GM12878 (cell line): Measurements from ENCODE around the gene HSFX2. TPM values are rescaled to one million over a fixed set of nuclear protein-coding genes. Genes with fewer than 3 reads are reported as not detected.

Experiments used
- ATAC-seq: fragments of 200-7000 bp; cut with Tn5 transposase; 3 replicates; pipeline ENCODE4 v1.9.1; 2020; ENCODE audit warnings: mild to moderate bottlenecking, moderate library complexity
- BruUV-seq: library from RNA; stranded (reverse); fragments of 400-500 nt; replicated peaks from 2 replicates; lab custom pipeline; 2021; lab: Mats Ljungman, UMichigan
- CTCF ChIA-PET: fragments of 300-600 bp; sonication (Branson Sonifier 250); formaldehyde crosslinking; extraction: SDS; loops from one replicate; lab custom pipeline; 2021; ENCODE audit warnings: inconsistent platforms; lab: Yijun Ruan, JAX
- POLR2A ChIA-PET: fragments of 350-600 bp; formaldehyde crosslinking; extraction: SDS; loops from one replicate; lab custom pipeline; 2021; ENCODE audit warnings: inconsistent platforms; lab: Charles Lee
- RAD21 ChIA-PET: fragments of 300-600 bp; sonication (Branson Sonifier 250); formaldehyde crosslinking; loops from one replicate; lab custom pipeline; 2023; ENCODE audit warnings: antibody characterized with exemption; ENCODE audit not compliant: unreplicated experiment; lab: Charles Lee
- SMC1A ChIA-PET: fragments of 300-600 bp; sonication (Branson Sonifier 250); formaldehyde crosslinking; loops from one replicate; lab custom pipeline; 2023; ENCODE audit not compliant: unreplicated experiment, uncharacterized antibody; lab: Charles Lee
- DNase-seq: peaks from one replicate; pipeline ENCODE4 v3.0.0-alpha.2; 2011; ENCODE audit warnings: low read depth, low spot score
- FAIRE-seq: peaks from 3 replicates; lab custom pipeline; 2011; peaks lifted over from hg19 to GRCh38; lab: Jason Lieb, UNC
- H2AFZ ChIP-seq: 2 replicates; pipeline ENCODE4 v1.6.0; 2011; ENCODE audit warnings: low read depth, low read length, control low read depth; ENCODE audit not compliant: control insufficient read depth
- H3K27ac ChIP-seq: 2 replicates; pipeline ENCODE4 v1.5.1; 2011; ENCODE audit warnings: control low read depth; ENCODE audit not compliant: control insufficient read depth, insufficient read depth
- H3K27me3 ChIP-seq, 2 experiments: replicated peaks in 1 of 2; 2 replicates each; pipeline versions ENCODE4 v1.6.0 to v1.6.1; 2011; ENCODE audit warnings: low read length in 1 of 2; ENCODE audit not compliant: control insufficient read depth in 2 of 2, insufficient read depth in 2 of 2
- H3K36me3 ChIP-seq, 2 experiments: 2 replicates each; pipeline ENCODE4 v1.5.1; 2011; ENCODE audit warnings: low read length in 1 of 2; ENCODE audit not compliant: control insufficient read depth in 2 of 2, insufficient read depth in 2 of 2
- H3K4me1 ChIP-seq: 2 replicates; pipeline ENCODE4 v1.6.1; 2011; ENCODE audit warnings: mild to moderate bottlenecking, low read length, moderate library complexity, mixed read lengths; ENCODE audit not compliant: control insufficient read depth, insufficient read depth
- H3K4me2 ChIP-seq: 2 replicates; pipeline ENCODE4 v1.6.0; 2011; ENCODE audit warnings: control low read depth; ENCODE audit not compliant: control insufficient read depth, insufficient read depth
- H3K4me3 ChIP-seq: fragments of 200-600 bp; sonication (generic); 2 replicates; pipeline ENCODE4 v1.5.1; 2016
- H3K79me2 ChIP-seq: 2 replicates; pipeline ENCODE4 v1.6.0; 2011; ENCODE audit warnings: low read length; ENCODE audit not compliant: control insufficient read depth, insufficient read depth
- H3K9ac ChIP-seq: 2 replicates; pipeline ENCODE4 v1.8.0; 2011; ENCODE audit warnings: low read length, control low read depth, mixed read lengths; ENCODE audit not compliant: control insufficient read depth, insufficient read depth
- H3K9me3 ChIP-seq: replicated peaks from 3 replicates; pipeline ENCODE4 v1.5.1; 2011; ENCODE audit warnings: mild to moderate bottlenecking, low read length; ENCODE audit not compliant: control insufficient read depth, insufficient read depth
- H4K20me1 ChIP-seq: 2 replicates; pipeline ENCODE4 v1.6.0; 2011; ENCODE audit not compliant: control insufficient read depth, insufficient read depth
- CBFB ChIP-seq: IDR thresholded peaks from 2 replicates; pipeline ENCODE4 v1.6.1; 2016; ENCODE audit warnings: antibody characterized with exemption, low read depth
- CHD2 ChIP-seq: IDR thresholded peaks from 2 replicates; pipeline ENCODE4 v1.6.1; 2011; ENCODE audit warnings: low read depth, low read length, improper control_type of control experiment, borderline replicate concordance
- GATAD2B ChIP-seq: fragments of 450-650 bp; conservative IDR thresholded peaks from 2 replicates; pipeline ENCODE4 v1.6.1; 2017; ENCODE audit warnings: low read depth, mild to moderate bottlenecking, moderate library complexity
- MEF2A ChIP-seq: IDR thresholded peaks from 2 replicates; pipeline ENCODE4 v1.6.1; 2011; ENCODE audit warnings: low read depth, mild to moderate bottlenecking, low read length, moderate library complexity; ENCODE audit not compliant: insufficient read depth
- MTA2 ChIP-seq: fragments of 450-650 bp; IDR thresholded peaks from 2 replicates; pipeline ENCODE4 v1.6.1; 2016; ENCODE audit warnings: low read depth, mild to moderate bottlenecking, moderate library complexity
- MTA3 ChIP-seq: IDR thresholded peaks from 2 replicates; pipeline ENCODE4 v1.6.1; 2012; ENCODE audit warnings: low read length, inconsistent platforms, borderline replicate concordance
- NBN ChIP-seq: fragments of 450-650 bp; IDR thresholded peaks from 2 replicates; pipeline ENCODE4 v1.6.1; 2016
- NR2F1 ChIP-seq: fragments of 450-650 bp; conservative IDR thresholded peaks from 2 replicates; pipeline ENCODE4 v1.6.1; 2017; ENCODE audit warnings: mild to moderate bottlenecking
- SMAD5 ChIP-seq: IDR thresholded peaks from 2 replicates; pipeline ENCODE4 v1.6.1; 2016; ENCODE audit warnings: antibody characterized with exemption, low read depth
- STAT3 ChIP-seq: IDR thresholded peaks from 2 replicates; pipeline ENCODE4 v1.6.1; 2011; ENCODE audit warnings: low read depth, low read length, improper control_type of control experiment
- YBX1 ChIP-seq: fragments of 450-650 bp; IDR thresholded peaks from 2 replicates; pipeline ENCODE4 v1.6.1; 2016; ENCODE audit warnings: antibody characterized with exemption
- WGBS: methylation state at CpG from one replicate; pipeline ENCODE4 v1.1.6; 2016; ENCODE audit warnings: low lambda C conversion rate; ENCODE audit not compliant: insufficient replicate concordance, insufficient coverage; ENCODE audit errors: missing lambda C conversion rate; 5-methylcytosine and 5-hydroxymethylcytosine counted together
- in situ Hi-C: fragments of 300-500 bp; cut with MboI; formaldehyde crosslinking; loops from 9 replicates; pipeline ENCODE4 v1.14.3; 2018; ENCODE audit warnings: mixed read lengths
- intact Hi-C: fragments of 100-400 bp; cut with micrococcal nuclease; formaldehyde crosslinking; loops from one replicate; pipeline ENCODE4 v1.14.2; 2022; ENCODE audit not compliant: unreplicated experiment
- polyA plus RNA-seq, 11 experiments: library from polyadenylated mRNA; depleted of rRNA in 4 of 11; unstranded in 6 of 11; stranded (reverse) in 5 of 11; fragments of >200 nt; fragmentation: Nextera tagmentation in 4 of 11; fragmentation: Illumina TruSeq in 1 of 11; extraction: Ambion mirVana in 4 of 11; extraction: Trizol in 1 of 11; gene quantifications; 1 replicate in 1 of 11; 2 replicates in 10 of 11; pipeline versions ENCODE4 v1.2.1 to v1.2.3, GENCODE V29; 2011 to 2016; ENCODE audit warnings: inconsistent platforms in 2 of 11, missing spikeins in 2 of 11, low read depth in 1 of 11
- total RNA-seq, 4 experiments: library from RNA; depleted of rRNA in 3 of 4; stranded (reverse); fragments of >200 nt in 3 of 4; fragmentation: Illumina TruSeq in 1 of 4; extraction: Trizol in 1 of 4; gene quantifications; 2 replicates each; pipeline versions ENCODE4 v1.2.1 to v1.2.3, GENCODE V29; 2013 to 2021
- TF ChIP-seq, protein P1 (sequence below): fragments of 450-650 bp; IDR thresholded peaks from 2 replicates; pipeline ENCODE4 v1.6.1; 2017; ENCODE audit warnings: antibody characterized with exemption, mild to moderate bottlenecking, moderate library complexity
- TF ChIP-seq, protein P2 (sequence below): fragments of 450-650 bp; IDR thresholded peaks from 2 replicates; pipeline ENCODE4 v1.6.1; 2017; ENCODE audit warnings: borderline replicate concordance
- TF ChIP-seq, protein P3 (sequence below): IDR thresholded peaks from 2 replicates; pipeline ENCODE4 v1.6.1; 2012; ENCODE audit warnings: low read depth, low read length, improper control_type of control experiment
- TF ChIP-seq, protein P4 (sequence below): fragments of 450-650 bp; formaldehyde crosslinking; IDR thresholded peaks from 2 replicates; pipeline ENCODE4 v1.5.0; 2022; ENCODE audit warnings: mild to moderate bottlenecking, missing genetic modification characterization

HSFX2 gene
- total and polyA plus RNA-seq, 10 of the 15 experiments (the other 5 are each of a cell fraction or from before 2014, with no cell fraction given), result 0.07 to 0.18 (median 0.14) TPM; not detected in 7

DNA sequence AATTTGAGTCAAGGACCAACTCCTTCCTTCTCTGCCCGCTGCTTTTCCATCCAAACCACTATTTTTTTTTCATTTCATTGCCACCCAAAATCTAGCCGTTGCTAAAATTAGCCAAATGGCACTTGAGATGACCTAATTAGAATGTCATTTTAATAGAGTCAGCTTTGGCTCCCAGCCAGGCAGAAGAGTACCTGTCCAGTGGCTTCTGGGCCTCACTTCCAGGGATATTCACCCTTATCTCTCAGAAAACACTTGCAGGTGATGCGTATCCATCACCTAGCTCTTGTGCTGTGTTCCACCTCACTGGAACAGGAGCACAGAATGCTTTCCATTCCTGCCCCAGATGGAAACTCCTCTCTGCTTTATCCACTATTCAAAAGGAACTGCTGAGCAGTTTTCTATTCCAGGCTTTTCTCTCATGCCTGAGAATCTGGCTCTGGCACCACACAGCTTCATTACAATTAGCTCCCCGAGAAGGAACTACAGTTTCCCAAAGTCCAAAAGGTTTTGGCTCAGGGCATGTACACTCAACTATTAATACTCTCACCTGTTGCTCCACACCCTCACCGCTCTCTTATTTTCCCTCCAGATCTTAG, 26.3 kb downstream of the HSFX2 start:
- ChIA-PET POLR2A (no interaction called here), SMC1A (no interaction called here), RAD21 (no interaction called here), CTCF (interaction anchor here (0.6 to 1.0 kb wide), 2 partner anchors 37 to 57 kb away, joined by 3 read pairs; no protein-coding TSS in a partner anchor)
- H3K4me1 ChIP-seq, result no peaks in the 10 kb centered on the region
- no peak overlapping the region for H3K4me3 ChIP-seq
- in situ Hi-C loops (no loop called here), intact Hi-C loops (no loop called here)
- H3K27ac ChIP-seq, result no peak overlapping the region
- no peaks in the 10 kb centered on the region for H4K20me1 ChIP-seq
- no peaks in the 10 kb centered on the region for H3K27me3 ChIP-seq
- ATAC-seq (no peak), FAIRE-seq (no peak), DNase-seq (no peak)
- TF ChIP-seq STAT3 (no peak), GATAD2B (no peak), SMAD5 (no peak), MEF2A (no peak), NR2F1 (no peak), MTA3 (no peak), CBFB (no peak), YBX1 (no peak), CHD2 (no peak), MTA2 (no peak), NBN (no peak)
- TF ChIP-seq, protein P1, sequence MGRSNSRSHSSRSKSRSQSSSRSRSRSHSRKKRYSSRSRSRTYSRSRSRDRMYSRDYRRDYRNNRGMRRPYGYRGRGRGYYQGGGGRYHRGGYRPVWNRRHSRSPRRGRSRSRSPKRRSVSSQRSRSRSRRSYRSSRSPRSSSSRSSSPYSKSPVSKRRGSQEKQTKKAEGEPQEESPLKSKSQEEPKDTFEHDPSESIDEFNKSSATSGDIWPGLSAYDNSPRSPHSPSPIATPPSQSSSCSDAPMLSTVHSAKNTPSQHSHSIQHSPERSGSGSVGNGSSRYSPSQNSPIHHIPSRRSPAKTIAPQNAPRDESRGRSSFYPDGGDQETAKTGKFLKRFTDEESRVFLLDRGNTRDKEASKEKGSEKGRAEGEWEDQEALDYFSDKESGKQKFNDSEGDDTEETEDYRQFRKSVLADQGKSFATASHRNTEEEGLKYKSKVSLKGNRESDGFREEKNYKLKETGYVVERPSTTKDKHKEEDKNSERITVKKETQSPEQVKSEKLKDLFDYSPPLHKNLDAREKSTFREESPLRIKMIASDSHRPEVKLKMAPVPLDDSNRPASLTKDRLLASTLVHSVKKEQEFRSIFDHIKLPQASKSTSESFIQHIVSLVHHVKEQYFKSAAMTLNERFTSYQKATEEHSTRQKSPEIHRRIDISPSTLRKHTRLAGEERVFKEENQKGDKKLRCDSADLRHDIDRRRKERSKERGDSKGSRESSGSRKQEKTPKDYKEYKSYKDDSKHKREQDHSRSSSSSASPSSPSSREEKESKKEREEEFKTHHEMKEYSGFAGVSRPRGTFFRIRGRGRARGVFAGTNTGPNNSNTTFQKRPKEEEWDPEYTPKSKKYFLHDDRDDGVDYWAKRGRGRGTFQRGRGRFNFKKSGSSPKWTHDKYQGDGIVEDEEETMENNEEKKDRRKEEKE, result no peak
- TF ChIP-seq, protein P2, sequence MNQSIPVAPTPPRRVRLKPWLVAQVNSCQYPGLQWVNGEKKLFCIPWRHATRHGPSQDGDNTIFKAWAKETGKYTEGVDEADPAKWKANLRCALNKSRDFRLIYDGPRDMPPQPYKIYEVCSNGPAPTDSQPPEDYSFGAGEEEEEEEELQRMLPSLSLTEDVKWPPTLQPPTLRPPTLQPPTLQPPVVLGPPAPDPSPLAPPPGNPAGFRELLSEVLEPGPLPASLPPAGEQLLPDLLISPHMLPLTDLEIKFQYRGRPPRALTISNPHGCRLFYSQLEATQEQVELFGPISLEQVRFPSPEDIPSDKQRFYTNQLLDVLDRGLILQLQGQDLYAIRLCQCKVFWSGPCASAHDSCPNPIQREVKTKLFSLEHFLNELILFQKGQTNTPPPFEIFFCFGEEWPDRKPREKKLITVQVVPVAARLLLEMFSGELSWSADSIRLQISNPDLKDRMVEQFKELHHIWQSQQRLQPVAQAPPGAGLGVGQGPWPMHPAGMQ, result no peak
- TF ChIP-seq, protein P3, sequence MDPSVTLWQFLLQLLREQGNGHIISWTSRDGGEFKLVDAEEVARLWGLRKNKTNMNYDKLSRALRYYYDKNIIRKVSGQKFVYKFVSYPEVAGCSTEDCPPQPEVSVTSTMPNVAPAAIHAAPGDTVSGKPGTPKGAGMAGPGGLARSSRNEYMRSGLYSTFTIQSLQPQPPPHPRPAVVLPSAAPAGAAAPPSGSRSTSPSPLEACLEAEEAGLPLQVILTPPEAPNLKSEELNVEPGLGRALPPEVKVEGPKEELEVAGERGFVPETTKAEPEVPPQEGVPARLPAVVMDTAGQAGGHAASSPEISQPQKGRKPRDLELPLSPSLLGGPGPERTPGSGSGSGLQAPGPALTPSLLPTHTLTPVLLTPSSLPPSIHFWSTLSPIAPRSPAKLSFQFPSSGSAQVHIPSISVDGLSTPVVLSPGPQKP, result no peak
- TF ChIP-seq, protein P4, sequence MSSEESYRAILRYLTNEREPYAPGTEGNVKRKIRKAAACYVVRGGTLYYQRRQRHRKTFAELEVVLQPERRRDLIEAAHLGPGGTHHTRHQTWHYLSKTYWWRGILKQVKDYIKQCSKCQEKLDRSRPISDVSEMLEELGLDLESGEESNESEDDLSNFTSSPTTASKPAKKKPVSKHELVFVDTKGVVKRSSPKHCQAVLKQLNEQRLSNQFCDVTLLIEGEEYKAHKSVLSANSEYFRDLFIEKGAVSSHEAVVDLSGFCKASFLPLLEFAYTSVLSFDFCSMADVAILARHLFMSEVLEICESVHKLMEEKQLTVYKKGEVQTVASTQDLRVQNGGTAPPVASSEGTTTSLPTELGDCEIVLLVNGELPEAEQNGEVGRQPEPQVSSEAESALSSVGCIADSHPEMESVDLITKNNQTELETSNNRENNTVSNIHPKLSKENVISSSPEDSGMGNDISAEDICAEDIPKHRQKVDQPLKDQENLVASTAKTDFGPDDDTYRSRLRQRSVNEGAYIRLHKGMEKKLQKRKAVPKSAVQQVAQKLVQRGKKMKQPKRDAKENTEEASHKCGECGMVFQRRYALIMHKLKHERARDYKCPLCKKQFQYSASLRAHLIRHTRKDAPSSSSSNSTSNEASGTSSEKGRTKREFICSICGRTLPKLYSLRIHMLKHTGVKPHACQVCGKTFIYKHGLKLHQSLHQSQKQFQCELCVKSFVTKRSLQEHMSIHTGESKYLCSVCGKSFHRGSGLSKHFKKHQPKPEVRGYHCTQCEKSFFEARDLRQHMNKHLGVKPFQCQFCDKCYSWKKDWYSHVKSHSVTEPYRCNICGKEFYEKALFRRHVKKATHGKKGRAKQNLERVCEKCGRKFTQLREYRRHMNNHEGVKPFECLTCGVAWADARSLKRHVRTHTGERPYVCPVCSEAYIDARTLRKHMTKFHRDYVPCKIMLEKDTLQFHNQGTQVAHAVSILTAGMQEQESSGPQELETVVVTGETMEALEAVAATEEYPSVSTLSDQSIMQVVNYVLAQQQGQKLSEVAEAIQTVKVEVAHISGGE (CRISPR knock-in tag), result no peak
- H3K36me3 ChIP-seq, result no peaks in the 10 kb centered on the region
- H3K9me3 ChIP-seq, result no peaks in the 10 kb centered on the region
- 33% methylated on average over 5 of the region's 5 CpGs for WGBS
- H3K9ac ChIP-seq, result no peak overlapping the region
- H3K4me2 ChIP-seq, result no peak overlapping the region
- no peak overlapping the region for H2AFZ ChIP-seq
- no peaks in the 10 kb centered on the region for H3K79me2 ChIP-seq
- BruUV-seq, result no TSS peak
